ENCODE data around the gene SCAF1.

SCAF1 gene

GRCh38 chr19:49645592-49645991, 3.6 kb downstream of the SCAF1 start:
- no peak for DNase-seq

- DNase-seq, result no peak
These were observed 4.0 kb downstream of the SCAF1 start for GRCh38 chr19:49645995-49646394.

GRCh38 chr19:49646586-49646985, 4.6 kb downstream of the SCAF1 start:
- DNase-seq, result no peak

GRCh38 chr19:49651029-49651819, 9.2 kb downstream of the SCAF1 start:
- DNase-seq, result no peak

DNA sequence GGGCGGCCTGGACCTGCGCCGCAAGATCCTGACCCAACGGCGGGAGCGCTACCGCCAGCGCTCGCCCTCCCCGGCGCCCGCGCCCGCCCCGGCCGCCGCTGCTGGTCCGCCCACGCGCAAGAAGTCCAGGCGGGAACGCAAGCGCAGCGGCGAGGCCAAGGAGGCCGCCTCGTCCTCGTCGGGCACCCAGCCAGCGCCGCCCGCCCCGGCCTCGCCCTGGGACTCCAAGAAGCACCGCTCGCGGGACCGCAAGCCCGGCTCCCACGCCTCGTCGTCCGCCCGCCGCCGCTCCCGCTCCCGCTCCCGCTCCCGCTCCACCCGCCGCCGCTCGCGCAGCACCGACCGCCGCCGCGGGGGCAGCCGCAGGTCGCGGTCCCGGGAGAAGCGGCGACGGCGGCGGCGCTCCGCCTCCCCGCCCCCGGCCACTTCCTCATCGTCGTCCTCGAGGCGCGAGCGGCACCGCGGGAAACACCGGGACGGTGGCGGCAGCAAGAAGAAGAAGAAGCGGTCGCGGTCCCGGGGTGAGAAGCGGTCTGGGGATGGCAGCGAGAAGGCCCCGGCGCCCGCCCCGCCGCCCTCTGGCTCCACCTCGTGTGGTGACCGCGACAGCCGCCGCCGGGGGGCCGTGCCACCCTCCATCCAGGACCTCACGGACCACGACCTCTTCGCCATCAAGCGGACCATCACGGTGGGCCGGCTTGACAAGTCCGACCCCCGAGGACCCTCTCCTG, 10.0 kb downstream of the SCAF1 start:
- no peak for DNase-seq

DNA sequence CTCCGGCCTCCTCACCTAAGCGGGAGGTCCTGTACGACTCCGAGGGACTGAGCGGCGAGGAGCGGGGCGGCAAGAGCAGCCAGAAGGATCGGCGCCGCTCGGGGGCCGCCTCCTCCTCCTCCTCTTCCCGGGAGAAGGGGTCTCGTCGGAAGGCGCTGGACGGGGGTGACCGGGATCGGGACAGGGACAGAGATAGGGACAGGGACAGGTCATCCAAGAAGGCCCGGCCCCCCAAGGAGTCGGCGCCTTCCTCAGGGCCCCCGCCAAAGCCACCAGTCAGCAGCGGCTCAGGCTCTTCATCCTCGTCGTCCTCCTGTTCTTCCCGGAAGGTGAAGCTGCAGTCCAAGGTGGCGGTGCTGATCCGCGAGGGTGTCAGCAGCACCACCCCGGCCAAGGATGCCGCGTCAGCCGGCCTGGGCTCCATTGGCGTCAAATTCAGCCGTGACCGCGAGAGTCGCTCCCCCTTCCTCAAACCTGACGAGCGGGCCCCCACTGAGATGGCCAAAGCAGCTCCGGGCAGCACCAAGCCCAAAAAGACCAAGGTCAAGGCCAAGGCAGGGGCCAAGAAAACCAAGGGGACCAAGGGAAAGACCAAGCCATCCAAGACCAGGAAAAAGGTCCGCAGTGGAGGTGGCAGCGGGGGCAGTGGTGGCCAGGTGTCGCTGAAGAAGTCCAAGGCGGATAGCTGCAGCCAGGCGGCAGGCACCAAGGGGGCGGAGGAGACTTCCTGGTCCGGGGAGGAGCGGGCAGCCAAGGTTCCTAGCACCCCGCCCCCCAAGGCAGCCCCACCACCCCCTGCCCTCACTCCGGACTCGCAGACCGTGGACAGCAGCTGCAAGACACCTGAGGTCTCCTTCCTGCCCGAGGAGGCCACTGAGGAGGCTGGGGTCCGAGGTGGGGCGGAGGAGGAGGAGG, 10.8 kb downstream of the SCAF1 start:
- DNase-seq, result no peak

GRCh38 chr19:49653466-49653806, 11.4 kb downstream of the SCAF1 start:
- no peak for DNase-seq

DNA sequence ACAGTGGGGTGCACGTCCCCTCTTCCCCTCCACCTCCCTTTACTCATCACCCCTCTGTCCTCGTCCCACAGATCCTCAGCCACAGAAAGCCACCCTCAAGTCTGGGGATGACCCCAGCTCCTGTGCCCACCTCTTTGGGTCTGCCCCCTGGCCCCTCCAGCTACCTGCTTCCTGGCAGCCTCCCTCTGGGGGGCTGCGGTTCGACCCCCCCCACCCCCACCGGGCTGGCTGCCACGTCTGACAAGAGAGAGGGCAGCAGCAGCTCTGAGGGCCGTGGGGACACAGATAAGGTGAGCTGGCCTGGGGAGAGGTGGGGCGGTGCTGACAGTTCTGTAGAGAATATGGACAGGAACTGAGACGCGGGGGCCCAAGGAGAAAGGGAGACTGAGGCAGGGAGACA, 12.6 kb downstream of the SCAF1 start:
- no peak for DNase-seq

GRCh38 chr19:49655570-49656455, 13.8 kb downstream of the SCAF1 start:
- no peak for DNase-seq

DNA sequence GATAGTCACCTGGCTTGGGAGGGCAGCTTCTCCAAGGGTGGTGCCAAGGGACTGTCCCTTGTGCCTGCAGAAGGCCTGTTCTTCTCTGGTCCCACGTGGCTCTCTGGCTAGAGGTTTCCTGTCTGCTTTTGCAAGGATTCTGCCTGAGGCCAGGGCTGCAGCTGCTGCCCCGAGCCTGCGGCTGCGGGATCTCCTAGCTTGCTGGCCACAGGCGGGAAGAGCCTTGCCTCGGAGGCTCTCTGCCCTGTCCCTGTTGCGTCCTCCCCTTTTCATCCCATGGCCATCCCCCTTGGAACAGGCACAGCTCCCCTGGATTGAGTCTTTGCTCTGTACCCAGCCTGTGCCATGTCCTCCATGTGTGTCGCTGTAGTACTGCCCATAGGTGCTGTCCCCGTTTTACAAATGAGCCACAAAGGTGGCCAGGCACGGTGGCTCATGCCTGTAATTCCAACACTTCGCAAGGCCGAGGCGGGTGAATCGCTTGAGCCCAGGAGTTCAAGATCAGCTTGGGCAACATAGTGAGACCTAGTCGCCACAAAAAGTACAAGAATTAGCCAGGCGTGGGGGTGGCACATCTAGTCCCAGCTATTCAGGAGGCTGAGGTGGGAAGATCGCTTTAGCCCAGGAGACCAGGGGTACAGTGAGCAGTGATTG, 14.6 kb downstream of the SCAF1 start:
- DNase-seq, result no peak

DNA sequence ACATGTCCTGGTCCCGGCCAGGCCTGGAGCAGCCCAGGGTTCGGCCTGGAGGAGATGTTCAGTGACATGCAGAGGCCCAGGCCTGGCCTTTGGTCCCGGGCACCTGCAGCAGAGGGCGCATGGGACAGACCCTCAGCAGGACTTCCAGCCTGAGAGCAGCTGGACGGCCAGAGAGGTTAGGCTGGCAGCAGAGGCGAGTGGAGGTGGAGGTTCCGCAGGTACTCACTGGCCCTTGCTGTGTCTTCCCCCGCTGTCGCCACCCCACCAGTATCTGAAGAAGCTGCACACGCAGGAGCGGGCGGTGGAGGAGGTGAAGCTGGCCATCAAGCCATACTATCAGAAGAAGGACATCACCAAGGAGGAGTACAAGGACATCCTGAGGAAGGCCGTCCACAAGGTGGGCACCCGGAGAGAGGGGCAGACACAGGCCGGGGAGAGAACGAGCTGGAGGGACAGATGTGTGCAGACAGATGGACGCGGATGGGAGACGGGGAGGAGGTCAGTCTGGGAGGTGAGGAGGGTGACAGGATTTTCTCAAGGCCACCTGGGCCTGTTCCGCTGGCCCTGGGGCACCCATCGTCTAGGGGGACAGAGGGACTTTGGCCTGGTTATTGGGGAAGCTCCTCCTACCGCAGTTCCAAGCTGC, 15.6 kb downstream of the SCAF1 start:
- DNase-seq, result no peak

- DNase-seq, result no peak
These were observed 16.1 kb downstream of the SCAF1 start for GRCh38 chr19:49658139-49658517.

DNA sequence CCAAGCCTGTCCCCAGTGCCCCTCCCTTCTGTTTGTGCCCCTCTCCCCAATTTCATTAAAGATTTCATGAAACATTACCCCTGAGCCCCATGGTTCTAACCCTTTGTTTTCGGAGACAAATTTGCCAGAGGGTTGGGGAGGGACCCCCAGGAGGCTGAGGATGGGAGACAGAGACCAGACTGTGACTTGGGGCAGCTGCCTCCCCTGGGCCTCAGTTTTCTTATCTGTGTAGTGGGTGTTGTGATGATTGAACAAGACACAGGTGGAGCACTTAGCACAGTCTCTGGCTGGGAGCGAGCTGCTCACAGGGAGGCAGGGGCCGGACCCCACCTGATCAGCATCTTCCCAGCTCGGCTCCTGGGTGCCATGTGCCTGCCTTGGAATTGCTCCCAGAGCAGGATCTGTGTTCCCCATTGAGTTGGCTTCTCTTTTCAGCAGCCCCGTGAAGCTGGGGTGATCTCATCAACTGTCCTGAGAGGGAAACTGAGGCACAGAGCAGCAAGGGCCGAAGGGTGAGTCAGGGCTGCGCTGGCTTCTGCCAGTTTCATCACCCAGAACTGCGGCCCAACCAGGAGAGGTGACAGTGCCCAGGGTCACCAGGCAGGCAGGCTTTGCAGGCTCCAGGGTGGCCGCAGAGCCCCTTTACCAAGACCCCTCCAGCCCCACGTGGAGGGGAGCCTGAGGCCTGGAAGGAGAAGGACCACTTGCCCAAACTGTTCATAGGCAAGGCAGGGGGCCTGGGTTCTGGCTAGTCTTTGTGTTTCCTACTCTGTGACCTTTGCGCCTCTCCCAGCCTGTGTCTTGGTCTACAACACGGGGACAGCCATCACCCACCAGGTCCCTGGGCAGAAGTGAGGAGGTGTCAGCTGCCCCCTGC, 16.8 kb downstream of the SCAF1 start:
- DNase-seq, result no peak

GRCh38 chr19:49660338-49660961, 18.4 kb downstream of the SCAF1 start:
- DNase-seq, result no peak

DNA sequence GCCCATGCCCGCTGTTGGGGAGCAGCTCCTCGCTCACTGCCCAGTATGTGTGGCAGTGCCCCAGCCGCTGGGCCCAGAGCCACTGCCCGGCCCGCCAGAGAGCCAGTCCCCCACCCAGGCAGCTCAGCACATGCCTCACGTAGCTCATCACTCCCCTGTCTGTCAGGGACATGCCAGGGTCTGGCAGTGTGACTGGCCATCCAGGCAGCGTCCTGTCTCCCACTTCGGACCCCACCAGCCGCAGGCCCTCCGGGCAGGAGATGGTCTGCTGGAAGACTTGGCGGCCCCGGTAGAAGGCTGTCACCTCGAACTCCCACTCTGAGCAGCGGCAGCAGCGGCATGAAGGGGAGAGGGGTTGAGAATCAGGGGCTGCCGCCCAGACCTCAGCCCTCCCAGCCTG, 20.0 kb downstream of the SCAF1 start:
- DNase-seq, result no peak

- DNase-seq, result no peak
These were observed 21.2 kb downstream of the SCAF1 start for GRCh38 chr19:49663224-49663623.

DNA sequence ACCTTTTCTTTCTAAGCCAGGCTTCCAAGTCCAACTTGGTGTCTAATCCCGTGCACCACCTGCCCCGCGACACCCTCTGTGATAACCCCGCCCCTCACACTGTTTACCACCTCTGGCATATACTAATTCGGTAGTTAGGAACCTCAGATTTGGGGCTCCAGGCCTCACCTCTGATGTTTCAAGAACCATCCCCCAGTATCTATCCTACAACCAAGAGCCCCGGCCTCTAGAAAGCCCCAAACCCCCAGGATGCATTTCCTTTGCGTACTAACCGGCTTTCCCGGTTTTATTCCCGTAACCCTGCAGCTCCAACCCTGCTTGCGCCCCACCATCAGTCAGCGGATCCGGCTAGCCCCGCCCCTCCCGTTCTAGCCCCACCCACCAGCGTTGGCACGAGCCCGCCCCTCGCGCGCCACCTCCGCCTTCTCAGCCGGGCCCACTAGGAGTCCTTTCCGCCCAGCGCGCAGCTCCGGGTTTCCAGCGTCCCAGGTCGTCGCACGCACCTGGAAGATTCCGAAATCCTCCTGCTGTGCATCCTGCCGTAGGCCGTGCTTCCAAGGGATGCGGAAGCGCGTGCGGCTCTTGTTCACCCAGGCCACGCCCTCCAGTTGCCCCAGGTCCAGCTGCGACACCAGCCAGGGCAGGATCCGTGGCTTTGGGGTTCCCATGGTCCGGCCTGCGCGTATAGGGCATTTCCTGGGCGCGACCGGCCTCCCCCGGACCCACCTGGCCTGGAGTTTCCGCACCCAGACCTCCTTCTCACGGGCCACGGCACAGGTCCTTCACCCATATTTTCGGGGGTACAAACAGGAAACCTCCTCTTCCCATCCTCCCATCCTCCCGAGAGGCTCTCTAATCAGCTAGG, 22.4 kb downstream of the SCAF1 start:
- DNase-seq, result peak; percentile 72

- DNase-seq, result no peak
These were observed 23.0 kb downstream of the SCAF1 start for GRCh38 chr19:49665036-49665350.
